DOHH2 (cell line): ENCODE results near the gene SSX4B.

ENCODE experiments used
- CTCF ChIP-seq: fragments of 200-600 bp; sonication (generic); IDR thresholded peaks from one replicate; pipeline ENCODE4 v1.5.1; 2014; ENCODE audit warnings: antibody characterized with exemption, mild to moderate bottlenecking, low read depth, low read length; ENCODE audit not compliant: poor library complexity, severe bottlenecking
- EZH2phosphoT487 ChIP-seq: fragments of 200-600 bp; sonication (generic); IDR thresholded peaks from 2 replicates; pipeline ENCODE4 v1.6.1; 2017; ENCODE audit warnings: borderline replicate concordance, mild to moderate bottlenecking, antibody characterized with exemption, low read length, moderate library complexity, mixed read lengths

- TF ChIP-seq CTCF (no peak), EZH2phosphoT487 (no peak)
These were observed 38.3 kb upstream of the SSX4B start for GRCh38 chrX:48450076-48450475.
